ENCODE measurements around the gene ASCL2.
A peak's percentile ranks its signal among the peaks of the same experiment; 100 is the strongest.
"Not testable (repeated sequence)": the region's sequence is repeated elsewhere in the genome, so short reads cannot be mapped to it uniquely, and the experiment has no call there.

Gene ASCL2

GRCh38 chr11:2258501-2259465, 11.6 kb downstream of the ASCL2 start:
- DNase-seq, result no peak

GRCh38 chr11:2256951-2257700, 13.3 kb downstream of the ASCL2 start:
- no peak for DNase-seq

GRCh38 chr11:2256293-2256913, 14.0 kb downstream of the ASCL2 start:
- DNase-seq, result no peak

GRCh38 chr11:2252018-2252417, 18.4 kb downstream of the ASCL2 start:
- DNase-seq, result no peak

- DNase-seq, result no peak
These were observed 19.2 kb downstream of the ASCL2 start for GRCh38 chr11:2251138-2251537.

GRCh38 chr11:2250485-2250884, 19.9 kb downstream of the ASCL2 start:
- DNase-seq, result no peak

- DNase-seq, result no peak
These were observed 20.3 kb downstream of the ASCL2 start for GRCh38 chr11:2250041-2250440.

GRCh38 chr11:2249189-2249916, 21.0 kb downstream of the ASCL2 start:
- no peak for DNase-seq

GRCh38 chr11:2248762-2249161, 21.6 kb downstream of the ASCL2 start:
- DNase-seq, result peak; percentile 29

GRCh38 chr11:2248242-2248641, 22.1 kb downstream of the ASCL2 start:
- DNase-seq, result no peak

- no peak for DNase-seq
These were observed 22.9 kb downstream of the ASCL2 start for GRCh38 chr11:2247496-2247895.

- no peak for DNase-seq
These were observed 29.6 kb downstream of the ASCL2 start for GRCh38 chr11:2240834-2241233.

GRCh38 chr11:2237457-2238238, 32.7 kb downstream of the ASCL2 start:
- DNase-seq, result no peak

- DNase-seq, result not testable (repeated sequence)
These were observed 33.8 kb downstream of the ASCL2 start for GRCh38 chr11:2236381-2237134.

GRCh38 chr11:2235588-2236326, 34.6 kb downstream of the ASCL2 start:
- no peak for DNase-seq

GRCh38 chr11:2234963-2235362, 35.4 kb downstream of the ASCL2 start:
- no peak for DNase-seq

- DNase-seq, result no peak
These were observed 36.5 kb downstream of the ASCL2 start for GRCh38 chr11:2233693-2234455.

GRCh38 chr11:2229713-2230297, 40.6 kb downstream of the ASCL2 start:
- DNase-seq, result no peak

GRCh38 chr11:2224254-2224653, 46.1 kb downstream of the ASCL2 start:
- no peak for DNase-seq

Data from OCI-M1 (cell line).